Keratinocyte (primary cell): ENCODE measurements around the gene MTMR10. TPM values are rescaled to one million over a fixed set of nuclear protein-coding genes. Genes with fewer than 3 reads are reported as not detected.

Experiments used
- DNase-seq: peaks from one replicate; pipeline ENCODE4 v3.0.0-alpha.2; 2011; ENCODE audit warnings: low read depth, missing footprints, low spot score
- FAIRE-seq: peaks from 2 replicates; lab custom pipeline; 2011; peaks lifted over from hg19 to GRCh38; lab: Jason Lieb, UNC
- H2AFZ ChIP-seq: 2 replicates; pipeline ENCODE4 v1.6.0; 2012; ENCODE audit warnings: low read length, control low read depth, inconsistent platforms; ENCODE audit not compliant: control insufficient read depth
- H3K27ac ChIP-seq: 2 replicates; pipeline ENCODE4 v1.5.1; 2011; ENCODE audit warnings: low read length; ENCODE audit not compliant: control insufficient read depth, insufficient read depth
- H3K27me3 ChIP-seq: 3 replicates; pipeline ENCODE4 v1.6.0; 2011; ENCODE audit warnings: low read length; ENCODE audit not compliant: control insufficient read depth, insufficient read depth; ENCODE audit errors: extremely low read depth
- H3K36me3 ChIP-seq, 2 experiments: 2 replicates in 1 of 2; 3 replicates in 1 of 2; pipeline ENCODE4 v1.5.1; 2011; ENCODE audit warnings: low read length in 2 of 2, mild to moderate bottlenecking in 1 of 2; ENCODE audit not compliant: control insufficient read depth in 2 of 2, insufficient read depth in 2 of 2; ENCODE audit errors: extremely low read depth in 1 of 2
- H3K4me1 ChIP-seq: 3 replicates; pipeline ENCODE4 v1.5.1; 2011; ENCODE audit warnings: low read length; ENCODE audit not compliant: control insufficient read depth, insufficient read depth; ENCODE audit errors: extremely low read depth
- H3K4me2 ChIP-seq: 3 replicates; pipeline ENCODE4 v1.6.0; 2011; ENCODE audit warnings: low read depth, low read length; ENCODE audit not compliant: control insufficient read depth, insufficient read depth; ENCODE audit errors: extremely low read depth
- H3K4me3 ChIP-seq, 3 experiments: fragments of 200-600 bp in 1 of 3; sonication (generic) in 1 of 3; 2 replicates in 2 of 3; 3 replicates in 1 of 3; pipeline ENCODE4 v1.5.1; 2011 to 2016; ENCODE audit warnings: low read length in 3 of 3, mild to moderate bottlenecking in 3 of 3, control low read depth in 2 of 3, inconsistent platforms in 1 of 3, low read depth in 1 of 3, mixed read lengths in 1 of 3, mixed run types in 1 of 3, moderate library complexity in 1 of 3; ENCODE audit not compliant: control insufficient read depth in 2 of 3, insufficient read depth in 2 of 3; ENCODE audit errors: extremely low read depth in 1 of 3
- H3K79me2 ChIP-seq: 2 replicates; pipeline ENCODE4 v1.6.0; 2012; ENCODE audit warnings: low read length; ENCODE audit not compliant: control insufficient read depth, insufficient read depth
- H3K9ac ChIP-seq: 3 replicates; pipeline ENCODE4 v1.6.0; 2011; ENCODE audit warnings: low read length; ENCODE audit not compliant: control insufficient read depth, insufficient read depth; ENCODE audit errors: extremely low read depth
- H3K9me1 ChIP-seq: 3 replicates; pipeline ENCODE4 v1.6.0; 2011; ENCODE audit warnings: low read length; ENCODE audit not compliant: control insufficient read depth, insufficient read depth; ENCODE audit errors: extremely low read depth
- H3K9me3 ChIP-seq: 2 replicates; pipeline ENCODE4 v1.5.1; 2012; ENCODE audit warnings: low read depth, low read length; ENCODE audit not compliant: control insufficient read depth
- H4K20me1 ChIP-seq: 3 replicates; pipeline ENCODE4 v1.6.0; 2011; ENCODE audit warnings: low read length; ENCODE audit not compliant: control insufficient read depth, insufficient read depth; ENCODE audit errors: extremely low read depth
- CTCF ChIP-seq, 3 experiments: IDR thresholded peaks in 1 of 3; conservative IDR thresholded peaks in 1 of 3; optimal IDR thresholded peaks in 1 of 3; 2 replicates in 2 of 3; 3 replicates in 1 of 3; pipeline versions ENCODE3 to v1.5.1; 2011; ENCODE audit warnings: low read length in 3 of 3, mild to moderate bottlenecking in 3 of 3, moderate library complexity in 2 of 3, control low read depth in 1 of 3, inconsistent platforms in 1 of 3; ENCODE audit not compliant: insufficient read depth in 2 of 3; ENCODE audit errors: extremely low read depth in 1 of 3
- EZH2 ChIP-seq: IDR thresholded peaks from one replicate; pipeline ENCODE4 v1.6.1; 2012; ENCODE audit warnings: inconsistent platforms, mild to moderate bottlenecking, low read length, moderate library complexity
- dilution Hi-C: fragments of 300-500 bp; cut with MboI; formaldehyde crosslinking; loops from one replicate; pipeline ENCODE4 v1.7.0; 2020; ENCODE audit warnings: low sequenced_read_pairs; ENCODE audit not compliant: extremely low pct_ligation_motif_present
- polyA plus RNA-seq, 5 experiments: library from polyadenylated mRNA; depleted of rRNA in 3 of 5; stranded (reverse) in 3 of 5; stranded (forward) in 1 of 5; unstranded in 1 of 5; fragments of >200 nt; gene quantifications; 1 replicate in 1 of 5; 2 replicates in 3 of 5; 3 replicates in 1 of 5; pipeline versions ENCODE4 v1.2.1 to v1.2.3, GENCODE V29; 2011 to 2012; ENCODE audit warnings: missing spikeins in 2 of 5, low read depth in 1 of 5, low replicate concordance in 1 of 5

The MTMR10 gene
- polyA plus RNA-seq, 1 donor (not counting 4 experiments of a cell fraction or from before 2014, with no cell fraction given), result 15.5 TPM

DNA sequence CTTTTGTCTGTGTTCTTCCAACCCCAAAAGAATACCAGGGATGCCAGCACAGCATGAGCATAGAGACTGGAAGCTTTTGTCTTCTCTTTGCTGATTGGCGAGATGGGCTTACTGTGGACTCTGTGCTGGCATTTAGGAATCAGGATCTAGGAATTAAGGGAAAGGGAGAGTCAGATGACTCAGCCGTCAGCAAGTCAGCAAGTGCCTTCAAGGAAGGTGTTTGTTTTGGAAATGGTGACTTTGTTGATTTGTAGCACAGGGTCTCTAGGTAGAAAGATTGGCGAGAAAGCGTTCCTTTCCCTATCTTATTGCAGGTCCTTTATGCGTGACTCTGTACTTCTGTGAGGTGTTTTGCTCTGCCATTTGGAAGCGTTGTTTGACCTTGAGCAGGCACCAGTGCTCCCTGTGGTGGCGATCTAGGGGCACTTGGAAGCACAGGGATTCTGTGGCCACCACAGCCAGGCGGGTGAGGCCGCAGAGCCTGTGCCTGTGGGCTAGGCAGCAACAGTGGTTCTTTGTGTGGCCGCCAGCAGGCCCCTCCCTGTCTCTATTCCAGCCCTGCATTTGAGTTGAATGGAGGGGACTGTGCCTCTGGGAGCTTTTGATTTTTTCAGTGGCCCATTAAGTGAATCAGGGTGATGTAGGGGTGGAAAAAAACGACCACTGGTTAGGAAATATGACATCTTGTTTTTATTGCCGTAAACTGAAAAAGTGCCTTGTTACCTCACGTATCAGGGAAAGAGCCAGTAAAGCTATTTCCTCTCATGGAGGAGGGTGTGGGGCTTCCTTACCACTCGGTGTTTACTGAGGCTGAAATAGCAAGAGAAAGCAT, 68.7 kb downstream of the MTMR10 start:
- H3K27ac ChIP-seq, result no peak overlapping the region
- no peak overlapping the region for H3K4me3 ChIP-seq
- no peaks in the 10 kb centered on the region for H3K79me2 ChIP-seq
- DNase-seq, result no peak
- no peak overlapping the region for H2AFZ ChIP-seq
- H3K9me3 ChIP-seq, result no peaks in the 10 kb centered on the region
- dilution Hi-C loops, result no loop called here
- H4K20me1 ChIP-seq, result no peaks in the 10 kb centered on the region
- no peak for TF ChIP-seq EZH2
- TF ChIP-seq CTCF (optimal IDR thresholded peaks at IDR 0.05 in 1 of 3, IDR thresholded peaks at IDR 0.05 in 1 of 3, conservative IDR thresholded peaks at IDR 0.05 in 1 of 3; ENCODE audit: extremely low read depth in 1 of 3, insufficient read depth in 2 of 3, low read length in 3 of 3), result no peak
- H3K9ac ChIP-seq, result no peak overlapping the region
- H3K27me3 ChIP-seq, result no peaks in the 10 kb centered on the region
- no peak overlapping the region for H3K4me2 ChIP-seq
- H3K36me3 ChIP-seq, result peaks cover 26 to 47% of the 10 kb centered on the region in 2 experiments
- FAIRE-seq, result peak; percentile 17
- no peaks in the 10 kb centered on the region for H3K9me1 ChIP-seq
- H3K4me1 ChIP-seq, result no peaks in the 10 kb centered on the region

GRCh38 chr15:30921781-30922479, 69.5 kb downstream of the MTMR10 start:
- no peak for FAIRE-seq

More at GRCh38 chr15:30921781-30922479, 69.5 kb downstream of the MTMR10 start:
- no peak overlapping the region for H3K4me2 ChIP-seq
- DNase-seq, result no peak
- H3K9me3 ChIP-seq, result no peaks in the 10 kb centered on the region
- H3K36me3 ChIP-seq, result peaks cover 22 to 42% of the 10 kb centered on the region in 2 experiments
- no peak overlapping the region for H3K27ac ChIP-seq
- H2AFZ ChIP-seq, result no peak overlapping the region
- TF ChIP-seq CTCF (optimal IDR thresholded peaks at IDR 0.05 in 1 of 3, IDR thresholded peaks at IDR 0.05 in 1 of 3, conservative IDR thresholded peaks at IDR 0.05 in 1 of 3; ENCODE audit: extremely low read depth in 1 of 3, insufficient read depth in 2 of 3, low read length in 3 of 3) (no peak), EZH2 (no peak)
- dilution Hi-C loops, result no loop called here
- H3K9ac ChIP-seq, result no peak overlapping the region
- no peak overlapping the region for H3K4me3 ChIP-seq
- no peaks in the 10 kb centered on the region for H4K20me1 ChIP-seq
- no peaks in the 10 kb centered on the region for H3K27me3 ChIP-seq
- no peaks in the 10 kb centered on the region for H3K9me1 ChIP-seq
- H3K79me2 ChIP-seq, result peaks cover under 1% of the 10 kb centered on the region
- no peaks in the 10 kb centered on the region for H3K4me1 ChIP-seq
